HL-60 (cell line): ENCODE measurements around the gene PDZD8.

Experiments
- CTCF ChIP-seq: IDR thresholded peaks from one replicate; pipeline ENCODE4 v1.5.1; 2011; ENCODE audit warnings: low read length, control low read depth, inconsistent platforms; ENCODE audit not compliant: insufficient read depth
- GABPA ChIP-seq: IDR thresholded peaks from 2 replicates; pipeline ENCODE4 v1.6.1; 2012; ENCODE audit warnings: low read depth
- POLR2AphosphoS5 ChIP-seq: IDR thresholded peaks from 2 replicates; pipeline ENCODE4 v1.6.1; 2012; ENCODE audit warnings: low read depth

- no peak for TF ChIP-seq GABPA
- TF ChIP-seq CTCF, result no peak
- no peak for TF ChIP-seq POLR2AphosphoS5
Observed at GRCh38 chr10:117266812-117267211, 108.4 kb downstream of the PDZD8 start.
